AG04450 (cell line): ENCODE results near the gene CHDH. TPM values are rescaled to one million over a fixed set of nuclear protein-coding genes. Genes with fewer than 3 reads are reported as not detected.

Experiments used
- CTCF ChIA-PET: fragments of 300-600, 350-600 bp; formaldehyde crosslinking; extraction: SDS; loops from one replicate; lab custom pipeline; 2022; ENCODE audit warnings: antibody characterized with exemption, inconsistent platforms; lab: Charles Lee
- POLR2A ChIA-PET: fragments of 350-600 bp; formaldehyde crosslinking; extraction: SDS; loops from one replicate; lab custom pipeline; 2021; ENCODE audit warnings: antibody characterized with exemption, inconsistent platforms; lab: Yijun Ruan, JAX
- DNase-seq: peaks from one replicate; pipeline ENCODE4 v3.0.0-alpha.2; 2011; ENCODE audit warnings: low read depth, low spot score
- H3K27ac ChIP-seq: one replicate; pipeline ENCODE4 v1.5.1; 2012; ENCODE audit warnings: low read depth, low read length, control low read depth
- H3K27me3 ChIP-seq: one replicate; pipeline ENCODE4 v1.6.0; 2012; ENCODE audit warnings: low read length; ENCODE audit not compliant: control insufficient read depth, insufficient read depth
- H3K4me3 ChIP-seq: 2 replicates; pipeline ENCODE4 v1.5.1; 2011; ENCODE audit warnings: mild to moderate bottlenecking, low read depth, low read length, control low read depth
- H3K9me3 ChIP-seq: 2 replicates; pipeline ENCODE4 v1.5.1; 2012; ENCODE audit warnings: low read length; ENCODE audit not compliant: control insufficient read depth, insufficient read depth
- polyA plus RNA-seq: library from polyadenylated mRNA; depleted of rRNA; stranded (reverse); fragments of >200 nt; gene quantifications from 2 replicates; pipeline ENCODE4 v1.2.3, GENCODE V29; 2011
- TF ChIP-seq, protein P1 (sequence below): IDR thresholded peaks from 2 replicates; pipeline ENCODE4 v1.5.1; 2011; ENCODE audit warnings: low read depth, low read length, control low read depth, inconsistent platforms

Gene CHDH
- polyA plus RNA-seq, 1 experiment, result 0.01 TPM

GRCh38 chr3:53799338-53799865, 46.8 kb downstream of the CHDH start:
- peaks cover 4% of the 10 kb centered on the region; the same call in 1 of the 2 replicates for H3K9me3 ChIP-seq
- no peak for DNase-seq
- H3K27ac ChIP-seq, result no peak overlapping the region
- TF ChIP-seq, protein P1, sequence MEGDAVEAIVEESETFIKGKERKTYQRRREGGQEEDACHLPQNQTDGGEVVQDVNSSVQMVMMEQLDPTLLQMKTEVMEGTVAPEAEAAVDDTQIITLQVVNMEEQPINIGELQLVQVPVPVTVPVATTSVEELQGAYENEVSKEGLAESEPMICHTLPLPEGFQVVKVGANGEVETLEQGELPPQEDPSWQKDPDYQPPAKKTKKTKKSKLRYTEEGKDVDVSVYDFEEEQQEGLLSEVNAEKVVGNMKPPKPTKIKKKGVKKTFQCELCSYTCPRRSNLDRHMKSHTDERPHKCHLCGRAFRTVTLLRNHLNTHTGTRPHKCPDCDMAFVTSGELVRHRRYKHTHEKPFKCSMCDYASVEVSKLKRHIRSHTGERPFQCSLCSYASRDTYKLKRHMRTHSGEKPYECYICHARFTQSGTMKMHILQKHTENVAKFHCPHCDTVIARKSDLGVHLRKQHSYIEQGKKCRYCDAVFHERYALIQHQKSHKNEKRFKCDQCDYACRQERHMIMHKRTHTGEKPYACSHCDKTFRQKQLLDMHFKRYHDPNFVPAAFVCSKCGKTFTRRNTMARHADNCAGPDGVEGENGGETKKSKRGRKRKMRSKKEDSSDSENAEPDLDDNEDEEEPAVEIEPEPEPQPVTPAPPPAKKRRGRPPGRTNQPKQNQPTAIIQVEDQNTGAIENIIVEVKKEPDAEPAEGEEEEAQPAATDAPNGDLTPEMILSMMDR, result no peak
- H3K4me3 ChIP-seq, result no peak overlapping the region
- POLR2A ChIA-PET, result no interaction called here
- CTCF ChIA-PET, result no interaction called here
- H3K27me3 ChIP-seq, result peaks cover 11% of the 10 kb centered on the region

- ChIA-PET POLR2A (no interaction called here), CTCF (no interaction called here)
- TF ChIP-seq, protein P1, result no peak
- peaks cover 11% of the 10 kb centered on the region for H3K27me3 ChIP-seq
- no peaks in the 10 kb centered on the region; the same call in 1 of the 2 replicates for H3K9me3 ChIP-seq
- H3K4me3 ChIP-seq, result no peak overlapping the region
- DNase-seq, result no peak
- H3K27ac ChIP-seq, result no peak overlapping the region
These were observed 48.1 kb downstream of the CHDH start for GRCh38 chr3:53798144-53798543.

DNA sequence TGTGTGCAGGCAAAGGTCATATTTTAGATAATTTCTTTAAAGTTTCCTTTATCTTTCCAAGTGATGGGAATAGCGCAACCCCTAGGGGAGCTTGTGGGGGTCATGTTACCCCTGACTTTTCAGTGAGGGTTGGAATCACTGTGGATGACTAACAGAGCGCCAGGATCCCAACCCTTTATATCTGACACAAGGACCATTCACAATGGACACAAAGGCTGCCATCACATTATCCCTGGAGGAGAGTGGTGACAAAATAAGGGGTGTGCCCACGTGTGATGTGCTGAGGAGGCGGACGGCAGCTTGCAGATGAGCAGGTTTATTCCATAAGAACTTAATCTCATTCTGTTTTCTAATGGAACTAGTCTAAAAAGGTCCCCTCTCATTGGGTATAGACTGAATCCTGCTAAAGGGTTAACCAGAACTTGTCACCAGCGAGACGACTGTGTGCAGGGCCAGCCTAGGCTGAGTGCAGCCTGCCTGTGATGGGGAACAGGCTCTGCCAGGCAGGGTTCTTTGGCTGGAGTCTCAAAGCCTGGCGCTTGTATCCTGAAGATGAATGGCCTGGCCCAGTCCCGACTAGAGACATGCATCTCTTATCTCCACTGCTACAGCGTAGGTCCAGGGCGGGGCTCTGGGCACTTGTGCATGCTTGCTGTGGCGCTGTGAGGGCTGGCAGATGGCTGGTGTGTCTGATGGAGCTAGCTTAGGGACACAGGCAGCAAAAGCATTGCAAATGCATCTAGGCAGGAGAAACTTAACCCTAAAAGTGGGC, 50.2 kb downstream of the CHDH start:
- H3K27me3 ChIP-seq, result peaks cover 11% of the 10 kb centered on the region
- ChIA-PET CTCF (no interaction called here), POLR2A (no interaction called here)
- H3K27ac ChIP-seq, result no peak overlapping the region
- DNase-seq, result no peak
- TF ChIP-seq, protein P1, result no peak
- no peak overlapping the region for H3K4me3 ChIP-seq
- H3K9me3 ChIP-seq, result no peaks in the 10 kb centered on the region

DNA sequence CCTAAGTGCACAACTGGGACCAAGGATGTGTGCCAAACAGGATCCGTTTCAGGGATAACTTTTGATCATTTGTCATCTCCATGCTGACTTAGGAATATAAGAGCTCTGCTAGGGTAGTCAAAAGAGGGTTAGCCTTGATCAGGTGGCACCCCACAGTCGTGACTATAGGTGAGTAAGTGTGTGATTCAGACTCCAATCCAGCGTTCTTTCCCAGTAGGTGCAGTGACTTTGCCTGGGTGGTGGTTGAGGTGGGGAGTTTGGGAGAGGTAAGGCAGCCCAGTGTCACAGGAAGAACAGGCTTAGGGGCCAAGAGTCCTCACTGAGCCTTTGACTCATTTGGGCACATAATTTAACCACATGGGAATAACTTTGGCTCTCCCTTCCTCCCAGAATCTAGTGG, 51.0 kb downstream of the CHDH start:
- Histone ChIP-seq H3K27ac (no peak overlapping the region), H3K27me3 (peaks cover 13% of the 10 kb centered on the region), H3K9me3 (no peaks in the 10 kb centered on the region), H3K4me3 (no peak overlapping the region)
- TF ChIP-seq, protein P1, result no peak
- DNase-seq, result no peak
- CTCF ChIA-PET, result no interaction called here
- POLR2A ChIA-PET, result no interaction called here

- Histone ChIP-seq H3K9me3 (no peaks in the 10 kb centered on the region), H3K4me3 (no peak overlapping the region), H3K27me3 (peaks cover 13% of the 10 kb centered on the region), H3K27ac (no peak overlapping the region)
- TF ChIP-seq, protein P1, result no peak
- CTCF ChIA-PET, result no interaction called here
- DNase-seq, result no peak
- POLR2A ChIA-PET, result no interaction called here
These were observed 51.6 kb downstream of the CHDH start for GRCh38 chr3:53794597-53794996.
